ENCODE data around the gene ANKRD44. TPM values are rescaled to one million over a fixed set of nuclear protein-coding genes. Genes with fewer than 3 reads are reported as not detected.

Gene ANKRD44
- total RNA-seq, 1 donor from 2014 or later: 11.2 TPM

DNA sequence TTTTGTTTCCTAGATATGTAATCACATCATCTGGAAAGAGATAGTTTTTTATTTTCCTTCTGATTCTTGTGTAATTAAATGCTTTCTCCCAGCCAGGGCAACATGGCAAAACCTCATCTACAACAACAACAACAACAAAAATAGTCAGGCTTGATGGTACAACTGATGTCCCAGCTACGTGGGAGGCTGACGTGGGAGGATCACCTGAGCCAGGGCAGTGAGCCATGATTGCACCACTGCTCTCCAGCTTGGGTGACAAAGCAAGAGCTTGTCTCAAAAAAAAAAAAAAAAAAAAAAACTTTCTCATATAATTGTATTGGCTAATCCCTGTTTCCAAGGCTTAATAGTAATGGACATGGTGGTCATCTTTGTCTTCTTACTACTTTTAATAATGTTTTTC is 357.6 kb downstream of the ANKRD44 start:
- H3K4me3 Mint-ChIP-seq: no peak overlapping the region
- no peaks in the 10 kb centered on the region for H3K9me3 Mint-ChIP-seq
- H3K27ac Mint-ChIP-seq (ENCODE audit: unreplicated experiment): no peak overlapping the region
- TF ChIP-seq, protein P1, sequence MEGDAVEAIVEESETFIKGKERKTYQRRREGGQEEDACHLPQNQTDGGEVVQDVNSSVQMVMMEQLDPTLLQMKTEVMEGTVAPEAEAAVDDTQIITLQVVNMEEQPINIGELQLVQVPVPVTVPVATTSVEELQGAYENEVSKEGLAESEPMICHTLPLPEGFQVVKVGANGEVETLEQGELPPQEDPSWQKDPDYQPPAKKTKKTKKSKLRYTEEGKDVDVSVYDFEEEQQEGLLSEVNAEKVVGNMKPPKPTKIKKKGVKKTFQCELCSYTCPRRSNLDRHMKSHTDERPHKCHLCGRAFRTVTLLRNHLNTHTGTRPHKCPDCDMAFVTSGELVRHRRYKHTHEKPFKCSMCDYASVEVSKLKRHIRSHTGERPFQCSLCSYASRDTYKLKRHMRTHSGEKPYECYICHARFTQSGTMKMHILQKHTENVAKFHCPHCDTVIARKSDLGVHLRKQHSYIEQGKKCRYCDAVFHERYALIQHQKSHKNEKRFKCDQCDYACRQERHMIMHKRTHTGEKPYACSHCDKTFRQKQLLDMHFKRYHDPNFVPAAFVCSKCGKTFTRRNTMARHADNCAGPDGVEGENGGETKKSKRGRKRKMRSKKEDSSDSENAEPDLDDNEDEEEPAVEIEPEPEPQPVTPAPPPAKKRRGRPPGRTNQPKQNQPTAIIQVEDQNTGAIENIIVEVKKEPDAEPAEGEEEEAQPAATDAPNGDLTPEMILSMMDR (conservative IDR thresholded peaks at IDR 0.05): no peak
- H3K27me3 Mint-ChIP-seq (ENCODE audit: low read depth): no peaks in the 10 kb centered on the region
- H3K36me3 Mint-ChIP-seq (ENCODE audit: low read depth): no peaks in the 10 kb centered on the region
- no peak for DNase-seq (ENCODE audit: low read depth, low spot score)
- peaks cover 20% of the 10 kb centered on the region for H3K4me1 Mint-ChIP-seq

DNA sequence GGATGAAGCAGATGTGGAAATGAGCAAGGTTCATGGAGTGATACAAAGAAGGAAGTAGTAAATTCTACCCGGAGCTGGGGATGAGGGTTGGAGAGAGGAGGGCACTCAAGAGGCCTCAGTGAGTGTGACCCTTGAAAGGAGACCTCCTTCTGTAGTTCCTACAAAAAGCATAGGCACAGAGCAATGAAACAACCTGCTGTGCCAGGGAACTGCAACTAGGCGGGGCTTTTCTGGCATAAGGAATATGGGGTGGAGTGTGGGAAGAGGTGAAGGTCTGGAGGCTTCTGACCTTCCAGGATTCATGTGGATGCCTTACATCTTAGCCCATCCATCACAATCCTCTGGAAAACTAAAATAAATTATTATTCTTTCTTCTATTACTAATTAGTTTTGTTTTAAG is 358.6 kb downstream of the ANKRD44 start:
- Mint-ChIP-seq H3K27me3 (ENCODE audit: low read depth) (no peaks in the 10 kb centered on the region), H3K9me3 (no peaks in the 10 kb centered on the region), H3K36me3 (ENCODE audit: low read depth) (no peaks in the 10 kb centered on the region), H3K27ac (ENCODE audit: unreplicated experiment) (no peak overlapping the region), H3K4me1 (peaks cover 15% of the 10 kb centered on the region), H3K4me3 (no peak overlapping the region)
- no peak for DNase-seq (ENCODE audit: low read depth, low spot score)
- TF ChIP-seq, protein P1 (conservative IDR thresholded peaks at IDR 0.05): no peak

GRCh38 chr2:196949116-196949515 is 361.5 kb downstream of the ANKRD44 start:
- Mint-ChIP-seq H3K4me1 (peaks cover 4% of the 10 kb centered on the region), H3K27ac (ENCODE audit: unreplicated experiment) (no peak overlapping the region), H3K27me3 (ENCODE audit: low read depth) (no peaks in the 10 kb centered on the region), H3K4me3 (no peak overlapping the region), H3K36me3 (ENCODE audit: low read depth) (no peaks in the 10 kb centered on the region), H3K9me3 (no peaks in the 10 kb centered on the region)
- DNase-seq (ENCODE audit: low read depth, low spot score): no peak
- TF ChIP-seq, protein P1 (conservative IDR thresholded peaks at IDR 0.05): no peak

DNA sequence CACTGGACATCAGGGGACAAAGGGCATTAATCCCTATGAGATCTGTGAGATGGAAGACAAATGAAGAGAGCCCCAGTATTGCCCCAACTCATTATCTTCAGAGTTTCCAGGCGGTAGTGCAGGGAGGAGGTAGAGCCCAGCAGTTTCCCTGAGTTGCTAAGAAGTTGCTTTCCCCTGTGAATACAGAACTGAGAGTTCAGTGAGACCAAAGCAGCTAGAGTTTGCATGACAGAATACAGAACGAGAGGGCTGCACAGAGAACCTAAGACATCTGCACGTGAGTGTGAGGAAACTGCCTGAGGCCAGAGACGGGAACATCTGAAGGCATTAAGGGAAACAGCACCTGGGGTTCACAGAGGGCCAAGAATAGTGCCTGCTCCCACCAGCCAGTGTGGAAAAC is 366.0 kb downstream of the ANKRD44 start:
- H3K9me3 Mint-ChIP-seq: no peaks in the 10 kb centered on the region
- TF ChIP-seq, protein P1 (conservative IDR thresholded peaks at IDR 0.05): no peak
- H3K27me3 Mint-ChIP-seq (ENCODE audit: low read depth): no peaks in the 10 kb centered on the region

DNA sequence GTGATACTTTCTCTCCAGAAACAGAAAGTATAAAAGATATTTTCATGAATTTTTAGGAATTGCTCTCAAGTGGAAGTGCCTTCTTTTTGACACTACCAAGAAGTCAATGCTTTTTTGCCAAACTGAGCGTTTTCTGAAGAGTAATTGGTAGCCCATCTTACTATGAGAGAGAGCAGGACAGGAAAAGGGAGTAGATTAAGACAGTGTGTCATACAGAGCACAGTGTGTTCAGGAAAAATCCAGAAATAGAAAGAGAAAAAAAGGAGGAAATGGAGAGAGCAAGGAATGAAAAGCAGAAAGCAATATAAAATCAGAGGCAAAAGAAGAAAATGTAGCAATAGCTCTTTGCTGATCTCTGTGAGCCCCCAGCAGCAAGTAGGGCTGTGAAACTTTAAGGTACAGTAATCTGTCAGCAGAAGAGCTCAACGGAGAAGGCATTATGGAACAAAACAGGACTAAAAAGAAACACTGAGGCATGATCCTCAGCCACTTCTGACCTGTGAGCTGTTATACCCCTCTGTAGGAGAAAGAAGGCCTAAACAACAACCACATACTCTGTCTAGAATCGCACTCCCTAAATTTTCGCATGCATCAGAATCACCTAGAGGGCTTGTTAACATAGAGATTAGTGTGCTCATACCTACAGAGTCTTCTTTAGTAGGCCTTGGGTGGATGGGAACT is 369.0 kb downstream of the ANKRD44 start:
- Mint-ChIP-seq H3K27ac (ENCODE audit: unreplicated experiment) (no peak overlapping the region), H3K9me3 (no peaks in the 10 kb centered on the region), H3K4me1 (peaks cover 4% of the 10 kb centered on the region), H3K4me3 (no peak overlapping the region), H3K27me3 (ENCODE audit: low read depth) (no peaks in the 10 kb centered on the region), H3K36me3 (ENCODE audit: low read depth) (no peaks in the 10 kb centered on the region)
- DNase-seq (ENCODE audit: low read depth, low spot score): no peak
- TF ChIP-seq, protein P1 (conservative IDR thresholded peaks at IDR 0.05): no peak

More for the DNA sequence above, 366.0 kb downstream of the ANKRD44 start:
- H3K4me3 Mint-ChIP-seq: no peak overlapping the region
- peaks cover 4% of the 10 kb centered on the region for H3K4me1 Mint-ChIP-seq
- no peak for DNase-seq (ENCODE audit: low read depth, low spot score)
- H3K27ac Mint-ChIP-seq (ENCODE audit: unreplicated experiment): no peak overlapping the region
- H3K36me3 Mint-ChIP-seq (ENCODE audit: low read depth): no peaks in the 10 kb centered on the region

All from neural crest cell (in vitro differentiated cells).